ENCODE results near the gene ABI1.

ABI1 gene

DNA sequence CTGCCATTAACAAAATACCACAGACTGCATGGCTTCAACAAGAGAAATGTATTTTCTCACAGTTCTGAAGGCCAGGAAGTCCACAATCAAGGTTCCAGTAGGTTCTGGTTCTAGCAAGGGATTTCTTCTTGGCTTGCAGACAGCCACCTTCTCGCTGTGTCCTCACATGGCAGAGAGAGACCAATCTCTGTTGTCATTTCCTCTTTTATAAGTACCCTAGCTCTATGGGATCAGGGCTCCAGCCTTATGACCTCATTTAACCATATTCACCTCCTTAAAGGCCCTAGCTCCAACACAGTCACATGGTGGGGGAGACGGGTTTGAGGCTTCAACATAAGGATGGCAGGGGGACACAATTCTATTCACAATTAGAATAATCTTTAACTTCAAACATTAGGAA, 23.6 kb downstream of the ABI1 start:
- no peaks in the 10 kb centered on the region for H3K4me1 ChIP-seq (ENCODE audit: insufficient read depth, low read length)
- no peaks in the 10 kb centered on the region for H3K9me3 ChIP-seq (ENCODE audit: control insufficient read depth, insufficient read depth, low read length)
- H3K9ac ChIP-seq (ENCODE audit: low read depth, low read length), result no peak overlapping the region
- no peaks in the 10 kb centered on the region for H3K36me3 ChIP-seq (ENCODE audit: insufficient read depth, low read length)

DNA sequence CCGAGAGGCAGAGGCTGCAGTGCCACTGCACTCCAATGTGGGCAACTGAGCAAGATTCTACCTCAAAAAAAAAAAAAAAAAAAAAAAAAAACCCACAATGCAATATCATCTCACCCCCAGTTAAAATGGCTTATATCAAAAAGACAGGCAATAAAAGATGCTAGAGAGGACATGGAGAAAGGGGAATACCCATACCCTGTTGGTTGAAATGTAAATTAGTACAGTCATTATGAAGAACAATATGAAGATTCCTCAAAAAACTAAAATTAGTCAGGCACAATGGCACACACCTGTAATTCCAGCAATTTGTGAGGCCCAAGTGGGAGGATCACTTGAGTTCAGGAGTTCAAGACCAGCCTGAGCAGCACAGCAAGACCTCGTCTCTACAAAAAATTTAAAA, 25.7 kb downstream of the ABI1 start:
- Histone ChIP-seq H3K36me3 (ENCODE audit: insufficient read depth, low read length) (no peaks in the 10 kb centered on the region), H3K9me3 (ENCODE audit: control insufficient read depth, insufficient read depth, low read length) (no peaks in the 10 kb centered on the region), H3K4me1 (ENCODE audit: insufficient read depth, low read length) (no peaks in the 10 kb centered on the region), H3K9ac (ENCODE audit: low read depth, low read length) (no peak overlapping the region)

DNA sequence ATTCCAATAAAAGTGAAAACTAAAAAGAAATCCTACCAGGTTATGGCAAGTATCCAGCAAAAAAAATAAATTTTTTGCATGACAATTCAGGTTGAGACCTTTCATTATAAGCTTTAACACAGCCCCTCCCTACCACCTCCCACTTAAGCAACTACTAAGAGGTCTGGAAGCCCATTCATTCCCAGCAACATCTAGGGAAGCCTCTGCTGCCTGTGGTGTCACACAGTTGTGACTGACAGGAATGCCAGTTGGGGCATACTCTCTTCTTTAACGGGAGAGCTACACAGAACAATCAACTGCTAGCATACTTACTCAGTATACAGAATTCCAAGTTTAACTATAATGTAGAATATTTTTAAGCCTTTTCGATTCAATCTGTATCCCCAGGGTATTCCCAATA, 27.8 kb downstream of the ABI1 start:
- H3K4me1 ChIP-seq (ENCODE audit: insufficient read depth, low read length), result no peaks in the 10 kb centered on the region
- H3K36me3 ChIP-seq (ENCODE audit: insufficient read depth, low read length), result no peaks in the 10 kb centered on the region
- H3K9me3 ChIP-seq (ENCODE audit: control insufficient read depth, insufficient read depth, low read length), result no peaks in the 10 kb centered on the region
- H3K9ac ChIP-seq (ENCODE audit: low read depth, low read length), result no peak overlapping the region

DNA sequence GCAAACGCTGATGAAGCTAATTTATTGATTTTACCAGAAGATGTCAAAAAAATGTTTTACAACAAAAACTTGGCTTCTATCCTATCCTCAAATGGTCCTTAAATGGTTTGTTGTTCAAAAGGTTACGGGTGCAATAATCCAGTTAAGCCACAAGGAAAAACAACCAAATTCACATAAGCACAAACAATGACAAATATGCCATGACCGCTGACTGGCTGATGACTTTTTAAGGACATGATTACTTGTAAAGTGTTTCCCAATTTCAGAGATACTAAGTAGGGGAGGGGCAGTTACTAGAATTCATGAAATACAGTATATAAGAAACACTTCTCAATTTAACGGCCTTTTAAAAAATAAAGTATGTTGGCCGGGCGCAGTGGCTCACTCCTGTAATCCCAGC, 28.8 kb downstream of the ABI1 start:
- Histone ChIP-seq H3K36me3 (ENCODE audit: insufficient read depth, low read length) (no peaks in the 10 kb centered on the region), H3K9me3 (ENCODE audit: control insufficient read depth, insufficient read depth, low read length) (no peaks in the 10 kb centered on the region), H3K9ac (ENCODE audit: low read depth, low read length) (no peak overlapping the region), H3K4me1 (ENCODE audit: insufficient read depth, low read length) (no peaks in the 10 kb centered on the region)

DNA sequence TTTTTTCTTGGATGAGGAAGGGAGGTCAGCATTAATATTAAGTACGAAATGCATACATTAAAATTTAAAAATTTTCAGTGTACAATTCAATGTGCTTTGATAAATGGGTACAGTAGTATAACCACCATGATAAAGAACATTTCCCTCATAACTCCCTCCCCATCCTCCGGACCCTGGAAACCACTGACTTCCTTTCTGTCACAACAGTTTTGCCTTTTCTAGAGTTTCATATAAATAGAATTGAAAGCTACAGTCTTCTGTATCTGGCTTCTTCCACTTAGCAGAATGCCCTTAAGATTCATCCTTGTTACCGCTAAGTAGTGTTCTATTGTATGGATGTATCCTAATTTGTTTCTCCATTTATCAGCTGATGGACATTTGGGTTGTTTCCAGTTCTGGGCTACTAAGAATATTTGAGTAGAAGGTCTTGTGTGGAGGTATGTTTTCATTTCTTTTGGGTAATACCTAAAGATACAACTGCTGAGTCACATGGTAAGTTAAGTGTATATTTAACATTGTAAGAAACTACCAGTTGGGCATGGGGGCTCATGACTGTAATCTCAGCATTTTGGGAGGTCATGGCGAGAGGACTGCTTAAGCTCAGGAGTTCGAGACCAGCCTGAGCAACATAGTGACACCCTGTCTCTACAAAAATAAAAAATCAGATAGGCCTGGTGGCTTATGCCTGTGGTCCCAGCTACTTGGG, 30.8 kb downstream of the ABI1 start:
- Histone ChIP-seq H3K36me3 (ENCODE audit: insufficient read depth, low read length) (no peaks in the 10 kb centered on the region), H3K4me1 (ENCODE audit: insufficient read depth, low read length) (no peaks in the 10 kb centered on the region), H3K9me3 (ENCODE audit: control insufficient read depth, insufficient read depth, low read length) (no peaks in the 10 kb centered on the region), H3K9ac (ENCODE audit: low read depth, low read length) (no peak overlapping the region)

DNA sequence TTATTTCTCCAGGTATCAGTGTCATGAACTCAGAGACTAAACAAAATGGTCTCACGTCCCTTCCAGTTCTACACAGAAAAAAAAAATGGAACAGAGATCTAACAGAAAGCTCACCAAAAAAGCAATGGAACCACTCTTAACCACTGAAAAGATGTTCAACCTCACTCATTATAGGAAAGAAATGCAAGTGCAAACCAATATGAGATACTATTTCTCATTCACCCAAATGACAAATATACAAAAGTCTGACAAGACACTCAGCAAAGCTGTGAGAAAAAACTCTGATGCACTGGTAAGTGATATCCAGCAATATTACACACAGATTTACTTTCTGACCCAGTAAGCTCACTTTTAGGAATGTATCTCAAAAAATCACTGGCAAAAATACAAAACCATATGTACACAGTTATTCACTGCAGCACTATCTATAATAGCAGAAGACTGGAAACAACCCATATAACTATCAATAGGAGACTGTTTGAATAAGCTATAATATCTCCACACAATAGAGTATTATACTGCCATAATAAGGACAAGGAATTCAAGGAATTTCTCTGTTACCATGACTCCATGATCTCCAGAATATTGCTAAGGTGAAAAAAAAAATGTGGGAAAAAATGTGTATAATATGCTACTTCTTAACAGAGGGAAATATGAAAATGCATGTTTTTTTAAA, 36.6 kb downstream of the ABI1 start:
- no peaks in the 10 kb centered on the region for H3K9me3 ChIP-seq (ENCODE audit: control insufficient read depth, insufficient read depth, low read length)
- H3K36me3 ChIP-seq (ENCODE audit: insufficient read depth, low read length), result no peaks in the 10 kb centered on the region
- no peaks in the 10 kb centered on the region for H3K4me1 ChIP-seq (ENCODE audit: insufficient read depth, low read length)
- H3K9ac ChIP-seq (ENCODE audit: low read depth, low read length), result no peak overlapping the region

DNA sequence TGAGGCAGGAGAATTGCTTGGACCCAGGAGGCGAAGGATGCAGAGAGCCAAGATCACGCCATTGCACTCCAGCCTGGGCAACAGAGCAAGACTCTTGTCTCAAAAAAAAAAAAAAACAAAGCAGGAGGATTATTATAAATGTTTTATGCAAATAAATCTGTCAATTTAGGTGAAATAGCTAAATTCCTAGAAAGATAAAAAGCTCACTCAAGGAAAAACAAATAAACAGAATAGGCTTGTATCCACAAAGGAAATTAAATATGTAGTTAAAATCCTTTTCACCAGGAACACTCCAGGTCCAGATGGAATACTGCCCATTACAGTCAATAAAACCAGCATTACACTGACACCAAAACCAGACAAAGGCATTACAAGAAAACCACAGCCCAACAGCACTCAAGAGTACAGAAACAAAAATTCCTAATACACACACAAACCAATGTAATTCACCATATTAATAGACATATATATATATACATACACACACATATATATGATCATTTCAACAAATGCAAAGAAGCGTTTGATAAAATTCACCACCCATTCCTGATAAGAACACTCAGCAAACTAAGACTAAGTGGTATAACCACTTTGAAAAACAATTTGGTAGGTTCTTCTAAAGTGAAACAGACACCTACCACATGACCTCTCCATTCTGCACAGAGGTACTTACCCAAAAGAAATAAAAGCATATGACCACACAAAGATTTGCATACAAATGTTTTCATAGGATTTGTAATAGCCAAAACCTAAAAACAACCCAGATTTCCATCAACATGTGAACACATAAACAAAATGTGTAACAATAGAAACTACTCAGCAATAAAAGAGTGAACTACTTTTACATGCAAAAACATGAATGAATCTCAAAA, 38.8 kb downstream of the ABI1 start:
- H3K4me1 ChIP-seq (ENCODE audit: insufficient read depth, low read length), result no peaks in the 10 kb centered on the region
- no peaks in the 10 kb centered on the region for H3K9me3 ChIP-seq (ENCODE audit: control insufficient read depth, insufficient read depth, low read length)
- no peaks in the 10 kb centered on the region for H3K36me3 ChIP-seq (ENCODE audit: insufficient read depth, low read length)
- H3K9ac ChIP-seq (ENCODE audit: low read depth, low read length), result no peak overlapping the region

DNA sequence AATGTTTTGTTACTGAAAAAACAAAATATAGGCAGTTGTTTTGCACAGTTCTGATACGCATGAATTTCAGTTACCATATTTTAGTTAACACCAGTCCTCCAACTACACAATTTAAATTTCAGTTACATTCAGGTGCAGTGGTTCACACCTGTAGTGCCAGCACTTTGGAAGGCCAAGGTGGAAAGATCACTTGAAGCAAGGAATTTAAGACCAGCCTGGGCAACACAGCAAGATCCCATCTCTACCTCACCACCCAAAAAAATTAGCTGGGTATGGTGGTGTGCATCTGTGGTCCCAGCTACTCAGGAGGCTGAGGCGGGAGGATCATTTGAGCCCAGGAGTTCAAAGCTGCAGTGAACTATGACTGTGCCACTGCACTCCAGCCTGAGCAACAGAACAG, 45.3 kb downstream of the ABI1 start:
- H3K9ac ChIP-seq (ENCODE audit: low read depth, low read length), result no peak overlapping the region

DNA sequence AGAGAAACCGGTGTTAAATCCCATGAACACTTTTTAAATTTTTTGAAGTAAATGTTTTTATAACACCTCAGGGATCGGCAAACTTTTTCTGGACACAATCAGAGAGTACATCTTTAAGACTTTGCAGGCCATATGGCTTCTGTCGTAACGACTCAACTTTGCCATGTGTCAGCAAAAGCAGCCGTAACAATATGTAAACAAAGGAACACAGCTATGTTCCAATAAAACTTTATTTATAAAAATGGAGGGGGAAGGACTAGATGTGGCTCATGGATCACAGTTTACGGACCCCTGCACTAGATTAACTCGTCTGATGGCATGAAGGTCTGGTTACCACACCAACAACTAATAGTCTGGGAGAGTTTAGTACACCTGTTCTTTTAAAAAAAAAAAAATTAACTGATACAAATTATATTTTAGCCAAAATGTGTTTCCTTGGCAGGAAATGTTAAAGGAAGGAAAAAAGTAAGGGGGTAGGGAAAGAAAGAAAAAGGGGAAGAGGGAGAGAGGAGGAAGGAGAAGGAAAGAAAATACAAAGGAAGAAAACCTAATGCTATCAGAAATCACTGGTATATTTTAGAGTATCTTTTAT, 50.2 kb downstream of the ABI1 start:
- Histone ChIP-seq H3K4me1 (ENCODE audit: insufficient read depth, low read length) (peaks cover 11% of the 10 kb centered on the region; the same call in 1 of the 2 replicates), H3K36me3 (ENCODE audit: insufficient read depth, low read length) (no peaks in the 10 kb centered on the region), H3K9me3 (ENCODE audit: control insufficient read depth, insufficient read depth, low read length) (no peaks in the 10 kb centered on the region), H3K9ac (ENCODE audit: low read depth, low read length) (no peak overlapping the region)

More for the DNA sequence above, 45.3 kb downstream of the ABI1 start:
- Histone ChIP-seq H3K9me3 (ENCODE audit: control insufficient read depth, insufficient read depth, low read length) (no peaks in the 10 kb centered on the region), H3K4me1 (ENCODE audit: insufficient read depth, low read length) (no peaks in the 10 kb centered on the region), H3K36me3 (ENCODE audit: insufficient read depth, low read length) (no peaks in the 10 kb centered on the region)

DNA sequence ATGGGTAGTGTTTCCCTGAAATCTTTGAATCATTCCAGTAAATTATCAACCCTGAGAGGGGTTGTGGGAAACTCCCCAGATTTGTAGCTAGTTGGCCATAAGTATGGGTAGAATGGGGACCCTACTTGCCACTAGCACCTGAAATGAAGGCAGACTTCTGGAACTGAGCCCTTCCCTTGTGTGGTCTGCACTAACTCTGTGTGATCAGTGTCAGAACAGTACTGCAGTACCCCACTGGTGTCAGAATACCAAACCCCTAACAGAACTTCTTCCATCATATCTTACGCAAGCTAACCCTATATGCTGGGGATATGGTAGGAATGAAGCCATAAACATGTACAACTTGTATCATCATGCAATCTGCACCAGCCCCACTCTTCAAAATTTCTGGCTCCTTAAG, 50.8 kb downstream of the ABI1 start:
- Histone ChIP-seq H3K9me3 (ENCODE audit: control insufficient read depth, insufficient read depth, low read length) (no peaks in the 10 kb centered on the region), H3K9ac (ENCODE audit: low read depth, low read length) (no peak overlapping the region), H3K36me3 (ENCODE audit: insufficient read depth, low read length) (no peaks in the 10 kb centered on the region), H3K4me1 (ENCODE audit: insufficient read depth, low read length) (peaks cover 17% of the 10 kb centered on the region; the same call in 1 of the 2 replicates)

DNA sequence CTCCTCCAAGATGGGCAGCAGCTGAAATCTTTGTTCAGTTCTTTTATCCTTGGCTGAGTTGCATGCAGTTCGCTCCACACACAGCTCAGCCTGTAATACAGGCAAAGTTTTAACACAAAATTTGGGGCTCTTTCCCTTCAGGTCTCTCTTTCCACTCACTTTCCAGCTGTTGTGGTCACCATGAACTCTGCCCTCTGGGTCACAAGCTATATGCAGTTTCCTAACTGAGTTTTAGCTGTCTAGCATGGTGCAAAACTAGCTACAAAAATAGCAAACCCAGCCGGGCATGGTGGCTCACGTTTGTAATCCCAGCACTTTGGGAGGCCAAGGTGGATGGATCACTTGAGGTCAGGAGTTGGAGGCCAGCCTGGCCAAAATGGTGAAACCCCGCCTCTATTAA, 53.2 kb downstream of the ABI1 start:
- no peaks in the 10 kb centered on the region for H3K9me3 ChIP-seq (ENCODE audit: control insufficient read depth, insufficient read depth, low read length)
- H3K4me1 ChIP-seq (ENCODE audit: insufficient read depth, low read length), result peaks cover 30% of the 10 kb centered on the region; the same call in 1 of the 2 replicates
- no peaks in the 10 kb centered on the region for H3K36me3 ChIP-seq (ENCODE audit: insufficient read depth, low read length)
- no peak overlapping the region for H3K9ac ChIP-seq (ENCODE audit: low read depth, low read length)

DNA sequence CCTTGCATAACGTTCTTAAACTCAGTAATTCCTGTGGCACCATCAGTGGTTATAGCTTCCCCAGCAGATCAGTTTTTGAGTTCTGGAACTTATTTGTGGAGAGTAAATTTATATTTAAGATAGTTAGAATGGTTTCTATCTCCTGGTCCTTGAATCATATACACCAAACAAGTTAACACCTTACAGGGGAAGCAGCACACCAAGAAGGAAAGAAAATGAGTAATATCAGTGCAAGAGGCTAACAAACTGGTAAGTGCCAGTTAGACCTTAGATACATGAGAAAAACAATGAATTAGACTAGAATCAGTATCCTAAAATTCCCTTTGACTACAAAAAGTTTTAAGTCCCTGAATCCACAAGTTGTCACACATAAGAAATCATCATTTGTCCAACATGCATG, 54.2 kb downstream of the ABI1 start:
- Histone ChIP-seq H3K4me1 (ENCODE audit: insufficient read depth, low read length) (peaks cover 35% of the 10 kb centered on the region; the same call in 1 of the 2 replicates), H3K36me3 (ENCODE audit: insufficient read depth, low read length) (no peaks in the 10 kb centered on the region), H3K9me3 (ENCODE audit: control insufficient read depth, insufficient read depth, low read length) (no peaks in the 10 kb centered on the region), H3K9ac (ENCODE audit: low read depth, low read length) (no peak overlapping the region)

DNA sequence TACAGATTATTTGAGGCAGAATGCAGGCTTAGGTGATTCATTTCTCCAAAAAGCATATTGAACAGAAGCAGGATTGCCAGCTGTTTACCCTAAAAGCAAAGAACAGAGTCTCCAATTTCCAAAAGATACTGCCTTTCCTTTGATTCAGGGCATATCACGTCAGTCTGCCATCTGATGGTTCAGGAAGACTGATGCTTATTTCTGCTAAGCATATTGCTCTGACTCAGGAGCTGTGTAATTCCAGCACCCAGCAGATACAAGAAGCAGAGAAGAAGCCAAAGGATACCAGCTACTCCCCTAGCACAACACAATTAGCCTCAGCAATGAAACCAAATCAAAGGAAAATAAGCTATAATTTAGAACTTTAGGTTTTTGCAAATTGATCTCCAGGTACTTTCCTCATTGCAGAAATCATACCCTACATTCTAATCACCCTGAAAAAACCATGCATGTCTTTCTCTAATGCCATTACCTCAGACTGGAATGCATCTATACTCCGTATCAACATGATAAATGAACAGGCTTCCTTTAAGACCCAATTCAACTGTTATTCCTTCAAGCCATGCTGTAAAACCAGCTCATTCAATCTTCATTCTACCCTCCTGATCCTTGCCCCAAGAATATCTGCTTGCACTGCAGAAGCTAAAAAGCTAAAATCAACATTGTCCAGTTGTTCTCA, 55.1 kb downstream of the ABI1 start:
- Histone ChIP-seq H3K9ac (ENCODE audit: low read depth, low read length) (no peak overlapping the region), H3K36me3 (ENCODE audit: insufficient read depth, low read length) (no peaks in the 10 kb centered on the region), H3K4me1 (ENCODE audit: insufficient read depth, low read length) (peaks cover 35% of the 10 kb centered on the region; the same call in 1 of the 2 replicates), H3K9me3 (ENCODE audit: control insufficient read depth, insufficient read depth, low read length) (no peaks in the 10 kb centered on the region)

Measured in ES-I3 (cell line).